Raji (cell line): ENCODE measurements around the gene KAT8.

Source experiments
- POLR2A ChIP-seq: IDR thresholded peaks from 2 replicates; pipeline ENCODE4 v1.6.1; 2011; ENCODE audit warnings: low read depth, low read length, control low read depth; ENCODE audit not compliant: insufficient read depth

The KAT8 gene

GRCh38 chr16:31111881-31112466 is 5.5 kb upstream of the KAT8 start:
- TF ChIP-seq POLR2A = no peak

- no peak for TF ChIP-seq POLR2A
Observed at GRCh38 chr16:31112711-31113110, 4.8 kb upstream of the KAT8 start.

GRCh38 chr16:31113121-31114120 is 4.0 kb upstream of the KAT8 start:
- TF ChIP-seq POLR2A = no peak

GRCh38 chr16:31114468-31114867 is 3.0 kb upstream of the KAT8 start:
- no peak for TF ChIP-seq POLR2A

GRCh38 chr16:31118223-31119155 is 1.0 kb downstream of the KAT8 start:
- TF ChIP-seq POLR2A = no peak

- no peak for TF ChIP-seq POLR2A
Observed at GRCh38 chr16:31120129-31120528, 2.7 kb downstream of the KAT8 start.

- TF ChIP-seq POLR2A = no peak
Observed at GRCh38 chr16:31125844-31126243, 8.4 kb downstream of the KAT8 start.

GRCh38 chr16:31127182-31127581 is 9.7 kb downstream of the KAT8 start:
- no peak for TF ChIP-seq POLR2A

- TF ChIP-seq POLR2A = no peak
Observed at GRCh38 chr16:31128711-31129567, 11.5 kb downstream of the KAT8 start.

GRCh38 chr16:31129568-31130335 is 12.3 kb downstream of the KAT8 start:
- TF ChIP-seq POLR2A = no peak

GRCh38 chr16:31130336-31130891 is 12.9 kb downstream of the KAT8 start:
- TF ChIP-seq POLR2A = no peak

GRCh38 chr16:31130899-31131298 is 13.4 kb downstream of the KAT8 start:
- TF ChIP-seq POLR2A = no peak

GRCh38 chr16:31131416-31131815 is 14.0 kb downstream of the KAT8 start:
- TF ChIP-seq POLR2A = no peak
